ENCODE measurements around the gene PIH1D1.
A peak's percentile ranks its signal among the peaks of the same experiment; 100 is the strongest.
"Not testable (repeated sequence)": the region's sequence is repeated elsewhere in the genome, so short reads cannot be mapped to it uniquely, and the experiment has no call there.

The PIH1D1 gene

DNA sequence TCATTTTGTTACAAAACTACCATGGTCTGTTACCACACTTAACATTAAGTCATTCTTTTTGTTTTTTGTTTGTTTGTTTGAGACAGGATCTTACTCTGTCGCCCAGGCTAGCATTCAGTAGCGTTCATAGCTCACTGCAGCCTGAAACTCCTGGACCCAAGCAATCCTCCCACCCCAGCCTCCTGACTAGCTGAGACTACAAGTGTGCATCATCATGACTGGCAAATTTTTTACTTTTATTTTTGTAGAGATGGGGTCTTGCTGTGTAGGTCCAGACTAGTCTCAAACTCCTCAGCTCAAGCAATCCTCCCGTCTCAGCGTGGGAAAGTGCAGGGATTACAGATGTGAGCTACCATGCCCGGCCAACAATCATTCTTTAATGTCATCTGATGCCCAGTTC lies 4.7 kb upstream of the PIH1D1 start:
- no peak for DNase-seq (ENCODE audit: low read depth in 1 of 2, low spot score in 1 of 2)

DNA sequence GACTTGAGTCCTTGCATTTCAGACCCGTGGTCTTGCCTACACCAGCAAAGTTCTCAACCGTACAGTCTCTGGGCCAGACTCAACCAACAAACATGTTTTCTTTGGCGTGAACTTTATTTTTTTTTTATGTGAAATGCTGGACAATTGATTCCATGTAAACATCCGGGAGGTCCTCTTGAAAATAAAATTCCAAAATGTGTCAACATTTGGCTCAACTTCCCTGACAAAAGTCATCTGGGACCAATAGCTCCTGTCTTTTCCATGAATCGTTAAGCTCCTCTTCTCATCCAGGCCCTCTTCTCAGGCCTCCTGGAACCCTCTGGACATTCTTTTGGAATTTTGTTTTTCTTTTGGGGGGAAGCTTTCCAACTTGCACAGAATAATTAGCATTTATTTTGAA lies 4.2 kb upstream of the PIH1D1 start:
- DNase-seq (ENCODE audit: low read depth in 1 of 2, low spot score in 1 of 2), result no peak

DNA sequence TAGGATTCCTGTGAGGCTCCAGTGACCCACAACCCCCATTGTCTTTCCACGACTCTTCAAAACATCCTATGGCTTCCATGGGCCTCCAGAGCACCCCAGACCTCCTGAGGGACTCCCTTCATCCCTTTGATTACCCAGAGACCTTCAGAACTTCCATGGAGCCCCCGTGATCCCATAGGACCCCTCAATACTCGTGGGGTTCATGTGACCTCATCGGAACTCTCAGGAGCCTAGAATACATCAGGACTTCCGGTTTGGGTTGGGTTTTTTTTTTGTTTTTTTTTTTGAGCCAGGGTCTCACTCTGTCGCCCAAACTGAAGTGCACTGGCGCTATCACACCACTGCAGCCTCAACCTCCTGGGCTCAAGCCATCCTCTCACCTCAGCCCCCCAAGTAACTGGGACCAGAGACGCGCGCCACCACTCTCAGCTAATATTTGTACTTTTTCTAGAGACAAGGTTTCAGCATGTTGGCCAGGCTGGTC lies 2.2 kb upstream of the PIH1D1 start:
- DNase-seq (ENCODE audit: low read depth in 1 of 2, low spot score in 1 of 2), result no peak

DNA sequence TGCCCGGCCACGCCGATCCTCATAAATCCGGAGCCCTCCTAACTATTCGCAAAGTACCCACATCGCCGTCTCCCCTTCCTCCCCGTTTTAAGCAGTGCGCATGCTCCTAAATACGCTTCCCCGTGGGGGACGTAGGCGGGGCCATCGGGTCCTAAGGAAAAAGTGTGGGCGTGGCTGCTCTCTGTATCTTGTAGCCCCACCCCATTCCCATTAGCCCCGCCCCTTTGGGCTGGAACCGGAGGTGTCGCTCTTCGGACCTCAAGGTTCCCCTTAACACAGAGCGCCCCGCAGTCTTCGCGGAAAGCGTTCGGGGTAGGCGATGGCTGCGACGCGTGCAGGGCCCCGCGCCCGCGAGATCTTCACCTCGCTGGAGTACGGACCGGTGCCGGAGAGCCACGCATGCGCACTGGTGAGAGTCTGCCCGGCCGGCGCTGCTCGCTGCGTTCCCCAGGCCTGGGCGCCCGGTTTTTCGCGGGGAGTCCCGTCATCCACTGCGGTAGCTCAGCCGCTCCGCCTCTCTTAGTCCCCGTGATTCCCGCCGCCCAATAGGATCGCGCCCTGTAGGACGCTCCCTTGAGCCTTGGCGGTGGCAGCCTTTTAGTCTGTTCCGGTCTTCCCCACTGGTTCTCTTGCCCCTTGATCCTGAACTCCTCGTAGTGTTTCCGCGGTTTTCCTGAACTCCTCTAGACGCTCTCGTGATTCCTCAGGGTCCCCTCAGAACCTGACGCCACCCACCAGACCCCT lies 1.6 kb upstream of the PIH1D1 start, which contains the start of gene ALDH16A1:
ALDH16A1 (plus strand) TSS at position 213 of the 744 bp plus-strand sequence; CDS start at position 320, 107 bp downstream.
- DNase-seq (ENCODE audit: low read depth in 1 of 2, low spot score in 1 of 2), result peak; percentile 94 to 95

DNA sequence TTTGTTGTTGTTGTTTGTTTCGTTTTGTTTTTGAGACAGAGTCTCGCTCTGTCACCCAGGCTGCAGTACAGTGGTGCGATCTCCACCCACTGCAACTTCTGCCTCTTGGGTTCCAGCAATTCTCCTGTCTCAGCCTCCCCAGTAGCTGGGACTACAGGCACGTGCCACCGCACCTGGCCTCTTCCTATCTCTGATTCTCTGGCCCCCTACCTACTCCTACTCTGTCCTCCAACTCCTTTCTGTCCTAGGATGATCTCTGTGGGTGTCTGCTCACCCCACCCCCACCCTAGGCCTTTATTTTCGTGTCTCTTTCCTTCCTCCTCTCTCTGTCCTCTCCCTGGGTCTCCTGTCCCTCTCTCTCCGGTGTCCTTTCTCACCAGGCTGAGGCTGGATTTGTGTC lies 1.2 kb downstream of the PIH1D1 start:
- no peak for DNase-seq (ENCODE audit: low read depth in 1 of 2, low spot score in 1 of 2)

DNA sequence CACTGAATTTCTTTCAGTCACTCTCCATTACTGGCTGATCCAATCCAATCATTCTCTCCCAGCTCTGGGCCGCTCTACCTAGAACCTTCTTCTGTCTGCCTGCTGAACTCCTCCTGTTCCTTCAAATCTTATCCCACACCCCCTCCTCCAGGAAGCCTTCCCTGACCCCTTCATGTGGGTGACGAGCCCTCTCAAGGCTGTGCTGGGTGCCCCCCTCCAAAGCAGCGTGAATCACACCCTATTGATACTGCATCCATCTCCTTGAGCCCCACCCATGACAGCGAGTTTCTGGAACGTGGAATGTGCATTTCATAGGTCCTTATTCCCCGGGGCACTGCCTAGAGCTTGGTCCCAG lies 3.2 kb downstream of the PIH1D1 start:
- DNase-seq (ENCODE audit: low read depth in 1 of 2, low spot score in 1 of 2), result no peak

DNA sequence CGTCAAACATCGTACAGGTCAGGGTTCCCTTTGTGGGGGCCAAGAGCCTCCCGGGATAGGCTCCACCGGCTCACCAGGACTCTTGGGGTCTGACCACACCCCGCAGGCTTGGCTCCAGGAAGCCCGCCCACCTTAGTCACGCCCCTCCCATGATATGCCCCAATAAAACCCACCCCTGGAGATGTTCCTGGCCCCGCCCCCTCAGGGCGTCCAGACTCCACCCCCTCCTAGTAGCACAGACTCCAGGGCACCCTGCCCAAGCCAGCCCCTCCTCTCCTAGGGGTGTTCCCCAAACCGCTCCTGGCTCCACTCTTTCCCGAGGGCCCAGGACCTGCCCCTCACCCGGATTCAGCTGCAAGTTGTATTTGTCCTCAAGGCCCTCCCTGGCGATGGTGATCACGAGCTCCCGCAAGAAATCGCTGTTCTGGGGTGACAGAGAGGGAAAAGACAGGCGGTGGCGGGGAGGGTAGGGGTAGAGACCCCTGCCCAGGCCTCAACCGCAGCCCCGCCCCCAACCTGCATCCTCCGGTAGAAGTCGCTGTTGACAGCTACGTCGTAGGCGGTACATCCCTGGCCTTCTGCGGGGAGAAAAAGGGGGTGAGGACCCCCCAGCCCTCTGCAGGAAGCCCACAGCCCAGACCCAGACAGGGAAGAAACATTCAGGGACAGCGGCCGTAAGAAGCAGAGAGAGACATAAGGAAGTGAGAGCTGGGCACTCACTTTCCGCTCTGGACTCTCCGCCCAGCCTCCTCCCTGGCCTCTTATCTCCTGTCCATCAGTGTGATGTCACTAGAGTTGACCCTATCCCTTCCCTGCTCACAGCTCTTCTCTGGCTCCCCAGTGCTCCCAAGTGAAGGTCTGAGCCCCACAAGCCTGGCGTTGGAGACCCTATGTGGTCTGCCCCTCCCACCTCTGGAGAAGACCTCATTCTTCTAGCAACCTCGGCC lies 3.9 kb downstream of the PIH1D1 start:
- no peak for DNase-seq (ENCODE audit: low read depth in 1 of 2, low spot score in 1 of 2)

DNA sequence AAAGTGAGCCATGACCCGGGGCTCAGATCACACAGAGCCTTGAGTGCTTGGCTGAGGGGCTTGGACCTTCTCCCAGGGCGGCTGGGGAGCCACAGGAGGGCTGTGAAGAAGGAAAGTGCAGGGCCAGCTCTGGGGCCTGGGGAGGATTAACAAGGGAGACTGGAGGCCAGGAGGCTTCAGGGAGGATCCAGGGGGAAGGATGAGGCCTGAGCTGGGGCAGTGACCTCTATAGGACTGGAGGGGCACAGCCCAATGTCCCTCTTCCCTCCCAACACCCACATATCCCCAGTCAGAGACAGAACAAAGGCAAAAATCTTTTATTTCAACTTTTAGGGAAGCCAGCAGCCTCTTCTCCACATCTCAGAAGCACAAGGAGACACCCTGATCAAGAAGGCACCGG lies 5.6 kb downstream of the PIH1D1 start:
- DNase-seq (ENCODE audit: low read depth in 1 of 2, low spot score in 1 of 2), result no peak

DNA sequence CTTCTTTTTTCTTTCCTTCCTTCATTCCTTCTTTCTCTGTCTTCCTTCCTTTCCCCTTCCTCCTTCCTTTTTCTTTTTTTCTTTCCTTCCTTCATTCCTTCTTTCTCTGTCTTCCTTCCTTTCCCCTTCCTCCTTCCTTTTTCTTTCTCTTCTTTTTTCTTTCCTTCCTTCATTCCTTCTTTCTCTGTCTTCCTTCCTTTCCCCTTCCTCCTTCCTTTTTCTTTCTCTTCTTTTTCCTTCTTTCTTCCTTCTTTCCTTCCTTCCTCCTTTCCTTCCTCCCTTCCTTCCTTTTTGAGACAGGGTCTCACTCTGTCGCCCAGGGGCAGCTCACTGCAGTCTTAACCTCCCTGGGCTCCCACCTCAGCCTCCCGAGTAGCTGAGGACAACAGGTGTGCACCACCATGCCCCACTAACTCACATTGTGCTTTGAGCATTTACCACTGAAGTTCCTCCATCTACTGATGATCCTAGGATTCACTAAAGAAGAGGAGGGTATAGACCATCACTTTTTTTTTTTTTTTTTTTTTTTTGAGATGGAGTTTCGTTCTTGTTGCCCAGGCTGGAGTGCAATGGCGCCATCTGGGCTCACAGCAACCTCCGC lies 7.4 kb downstream of the PIH1D1 start:
- DNase-seq (ENCODE audit: low read depth in 1 of 2, low spot score in 1 of 2), result not testable (repeated sequence)

DNA sequence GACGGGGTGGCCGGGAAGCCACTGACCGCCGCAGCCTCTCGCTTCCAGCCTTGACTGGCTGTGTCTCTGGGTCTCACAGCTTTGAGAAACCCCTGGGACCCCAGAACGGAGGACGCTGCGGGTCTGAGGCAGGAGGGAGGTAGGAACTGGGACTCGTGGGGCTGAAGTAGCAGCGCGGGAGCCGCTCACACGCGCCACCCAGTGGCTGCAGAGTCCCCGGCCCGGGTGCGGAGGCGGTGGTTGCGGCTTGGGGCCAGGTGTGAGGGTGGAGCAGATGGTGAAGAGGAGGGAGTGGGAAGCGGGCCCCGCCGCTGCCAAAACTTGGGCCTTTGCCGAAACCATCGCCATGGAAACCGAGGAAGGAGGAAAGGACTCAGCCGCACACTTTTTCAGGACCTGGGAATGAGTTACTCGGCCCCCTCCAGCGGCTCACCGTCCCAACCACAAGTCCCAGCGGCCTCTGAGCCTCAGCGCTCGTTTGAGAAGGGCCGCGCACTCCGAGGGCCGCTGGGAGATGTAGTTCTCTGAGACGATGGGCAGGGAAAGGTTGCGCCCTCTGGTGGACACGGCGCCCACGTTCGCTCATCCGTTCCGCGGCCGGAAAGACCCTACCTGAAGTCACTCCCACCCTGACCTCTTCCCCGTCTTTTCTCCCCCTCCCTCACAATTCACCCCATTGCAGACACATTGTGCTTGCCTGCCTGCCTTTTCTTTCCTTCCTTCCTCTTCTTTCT lies 8.1 kb downstream of the PIH1D1 start:
- DNase-seq (ENCODE audit: low read depth in 1 of 2, low spot score in 1 of 2), result peak; percentile 86 to 93

DNA sequence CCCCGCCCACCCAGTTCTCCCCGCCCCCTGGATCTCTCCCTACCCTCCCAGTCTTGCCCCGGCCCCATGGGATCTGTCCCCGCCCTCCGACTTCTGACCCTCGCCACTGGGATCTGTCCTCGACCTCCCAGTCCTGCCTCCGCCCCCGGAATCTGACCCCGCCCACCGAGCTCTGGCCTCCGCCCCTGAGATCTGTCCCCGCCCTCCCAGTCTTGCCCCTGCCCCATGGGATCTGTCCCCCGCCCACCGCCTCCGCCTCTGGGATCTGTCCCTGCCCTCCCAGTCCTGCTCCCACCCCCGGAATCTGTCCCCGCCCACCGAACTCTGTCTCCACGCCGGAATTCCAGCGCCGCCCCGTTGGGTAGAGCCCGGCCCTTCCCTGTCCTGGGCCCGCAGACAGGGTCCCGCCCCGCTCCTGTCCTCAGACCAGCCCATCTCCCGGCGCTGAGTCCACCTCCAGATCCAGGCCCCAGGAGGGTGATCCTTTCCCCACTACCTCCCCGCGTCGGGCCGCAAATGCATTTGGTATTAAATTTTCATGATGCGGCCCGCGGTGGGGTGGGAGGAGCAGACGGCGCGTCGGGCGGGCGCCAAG lies 8.7 kb downstream of the PIH1D1 start:
- DNase-seq (ENCODE audit: low read depth in 1 of 2, low spot score in 1 of 2), result peak in 1 of 2 donors; percentile 33

DNA sequence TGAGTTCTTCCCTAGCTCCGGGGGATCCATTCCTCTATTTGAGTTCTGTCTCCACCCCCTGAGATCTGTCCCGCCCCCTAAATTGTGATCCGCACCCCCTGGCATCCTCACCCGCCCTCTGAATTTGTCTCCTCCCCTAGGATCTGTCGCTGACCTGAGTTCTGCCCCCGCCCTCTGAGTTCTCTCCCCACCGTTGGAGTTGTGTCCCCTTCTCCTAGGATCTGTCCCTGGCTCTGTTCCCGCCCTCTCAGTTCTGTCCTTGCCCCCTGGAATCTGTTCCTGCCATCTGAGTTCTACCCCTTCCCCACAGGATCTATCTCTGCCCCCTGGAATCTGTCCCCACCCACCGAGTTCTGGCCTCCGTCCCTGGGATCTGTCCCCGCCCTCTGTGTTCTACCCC lies 9.3 kb downstream of the PIH1D1 start:
- DNase-seq (ENCODE audit: low read depth in 1 of 2, low spot score in 1 of 2), result no peak

DNA sequence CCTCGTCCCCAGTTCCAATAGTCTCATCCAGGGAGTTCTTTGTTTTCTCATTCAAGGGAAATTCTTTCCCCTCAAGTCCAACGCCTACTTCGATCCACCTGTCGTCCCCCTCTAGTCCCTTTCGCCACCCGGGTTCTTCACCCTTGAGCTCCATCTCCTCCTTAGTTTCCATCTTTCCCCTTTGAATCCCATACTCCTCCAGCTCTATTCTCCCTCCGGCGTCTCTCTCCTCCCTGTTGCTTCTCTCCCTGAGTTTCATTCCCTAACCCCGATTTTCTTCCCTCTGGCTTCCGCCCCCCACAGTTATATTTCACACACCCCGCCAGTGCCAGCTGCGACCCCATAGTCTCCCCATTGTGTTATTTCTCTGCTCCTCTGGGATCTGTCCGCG lies 9.7 kb downstream of the PIH1D1 start:
- DNase-seq (ENCODE audit: low read depth in 1 of 2, low spot score in 1 of 2), result no peak

DNA sequence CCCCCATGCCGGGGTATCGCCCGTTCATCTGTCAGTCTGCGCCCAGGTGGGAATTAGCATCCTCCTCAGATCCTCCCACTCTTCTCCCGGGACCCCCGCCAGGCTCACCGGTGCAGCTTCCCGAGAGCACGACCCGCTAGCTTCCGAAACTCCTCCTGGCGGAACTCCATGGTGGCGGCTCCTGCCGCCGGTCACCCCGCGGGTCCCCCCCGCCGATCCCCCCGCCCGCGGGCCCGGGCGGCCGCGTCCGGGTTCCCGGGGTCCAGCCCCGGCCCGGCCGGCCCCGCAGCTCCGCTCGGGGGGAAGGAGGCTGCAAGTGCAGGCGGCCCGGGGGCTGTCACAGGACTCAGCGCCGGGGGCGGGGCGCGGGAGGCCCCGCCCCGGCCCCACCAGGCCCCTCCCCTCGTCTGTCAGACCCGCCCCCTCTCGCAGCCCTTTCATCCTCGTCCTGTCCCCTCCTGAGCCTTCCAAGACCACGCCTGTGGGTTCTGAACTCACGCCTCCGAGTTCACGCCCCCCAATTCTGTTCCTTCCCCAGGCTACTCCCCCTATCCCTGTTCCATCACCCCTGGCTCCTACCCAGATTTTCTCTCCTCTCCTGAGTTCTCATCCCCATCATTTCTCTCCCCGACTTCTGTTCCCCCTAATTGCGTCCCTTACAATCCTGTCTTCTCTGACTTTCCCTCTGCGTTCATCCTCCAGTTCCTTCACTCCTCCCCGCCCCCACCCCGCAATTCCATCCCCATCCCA lies 10.2 kb downstream of the PIH1D1 start, which contains the start of gene SLC17A7:
SLC17A7 (minus strand) TSS at position 318 of the 750 bp plus-strand sequence; CDS start at position 170, 148 bp downstream.
- DNase-seq (ENCODE audit: low read depth in 1 of 2, low spot score in 1 of 2), result no peak

DNA sequence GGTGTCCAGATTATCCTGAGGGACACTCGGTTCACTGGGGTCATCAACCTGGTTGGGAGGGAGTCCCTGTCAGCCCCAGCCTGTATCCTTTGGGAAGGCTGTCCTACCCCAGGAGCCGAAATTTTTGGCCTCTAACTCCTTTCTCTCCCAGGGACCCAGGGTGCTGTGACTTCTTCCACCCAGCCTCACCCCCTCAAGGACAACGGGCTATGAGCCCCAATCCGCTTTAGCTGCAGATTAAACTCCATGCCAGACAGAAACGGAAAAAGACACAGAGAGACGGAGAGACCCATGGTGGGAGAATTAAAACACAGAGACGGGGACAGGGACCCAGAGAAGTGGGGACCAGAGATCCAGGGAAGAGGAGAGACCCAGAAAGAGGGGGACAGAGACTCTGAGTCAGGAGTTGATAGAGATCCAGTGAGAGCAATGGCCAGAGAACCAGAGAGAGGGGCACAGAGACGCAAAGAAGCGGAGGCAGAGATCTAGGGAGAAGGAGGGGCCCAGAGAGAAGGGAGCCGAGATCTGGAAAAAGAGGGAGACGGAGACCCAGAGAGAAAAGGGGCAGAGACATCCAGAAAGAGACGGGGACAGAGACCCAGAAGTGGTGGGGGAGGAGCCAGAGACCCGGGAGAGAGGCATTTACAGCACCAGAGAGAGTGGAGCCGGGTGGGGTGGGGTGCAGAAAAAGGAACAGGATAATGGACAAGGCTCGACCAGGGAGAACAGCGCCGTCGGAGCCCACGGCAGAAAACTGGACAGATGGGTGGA lies 11.0 kb downstream of the PIH1D1 start:
- no peak for DNase-seq (ENCODE audit: low read depth in 1 of 2, low spot score in 1 of 2)

DNA sequence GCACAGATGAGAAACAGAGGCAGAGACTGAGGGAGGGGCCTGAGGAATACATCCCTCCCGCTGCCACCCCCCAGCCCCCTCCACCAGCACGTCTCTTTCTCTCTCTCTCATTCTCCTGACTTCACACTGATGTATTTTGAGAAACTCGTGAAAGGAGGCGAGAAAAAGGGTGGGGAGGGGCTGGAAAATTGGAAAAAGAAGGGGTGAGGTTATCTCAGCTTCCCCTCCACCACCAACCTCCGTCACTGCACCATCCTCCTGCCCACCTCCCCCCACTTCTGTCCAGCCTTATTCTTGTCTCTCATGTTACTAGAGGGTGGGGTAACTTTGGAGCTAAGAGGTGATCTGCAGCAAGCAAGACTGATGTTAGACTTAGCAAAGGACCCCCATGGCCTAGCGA lies 11.8 kb downstream of the PIH1D1 start:
- DNase-seq (ENCODE audit: low read depth in 1 of 2, low spot score in 1 of 2), result no peak

DNA sequence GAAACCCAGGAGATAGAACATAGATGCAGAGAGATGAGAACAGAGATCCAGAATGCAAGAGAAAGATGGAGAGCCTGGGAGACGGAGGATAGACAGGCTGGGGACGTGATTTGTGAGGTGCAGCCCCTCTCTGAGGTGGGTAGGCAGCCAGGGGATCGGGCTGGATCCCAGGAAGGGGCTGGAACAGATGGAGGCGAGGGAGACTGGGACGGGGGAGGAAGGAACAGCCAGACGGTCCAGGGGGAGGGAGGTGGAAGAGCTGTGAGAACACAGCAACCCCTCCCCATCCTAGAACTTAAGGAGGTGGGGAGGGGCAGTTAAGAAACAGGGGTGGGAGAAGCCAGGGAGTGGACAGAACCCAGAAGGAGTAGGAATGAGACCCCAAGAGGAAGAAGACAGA lies 13.4 kb downstream of the PIH1D1 start:
- DNase-seq (ENCODE audit: low read depth in 1 of 2, low spot score in 1 of 2), result no peak

DNA sequence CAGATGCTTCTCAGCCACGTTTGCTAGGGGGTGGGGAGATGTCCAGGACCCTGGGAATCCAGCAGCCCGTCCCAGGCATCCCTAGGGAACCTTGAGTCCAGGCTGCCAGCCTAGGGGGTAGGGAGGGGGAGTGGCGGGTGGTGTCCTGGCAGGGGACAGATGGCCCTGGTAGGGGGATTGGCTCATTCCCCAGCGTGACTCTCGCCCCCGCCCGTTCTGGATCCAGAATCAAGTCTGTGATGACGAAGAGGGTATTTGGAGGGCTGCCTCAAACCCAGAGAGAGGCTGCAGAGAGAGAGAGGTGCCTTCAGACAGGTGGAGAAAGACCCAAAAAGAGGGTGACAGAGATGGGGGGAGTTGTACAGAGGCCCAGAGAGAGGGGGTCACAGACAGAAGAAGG lies 14.4 kb downstream of the PIH1D1 start:
- DNase-seq (ENCODE audit: low read depth in 1 of 2, low spot score in 1 of 2), result no peak
